ENCODE data around the gene TGFBR1.

TGFBR1 gene

GRCh38 chr9:99144966-99145365 is 40.1 kb downstream of the TGFBR1 start:
- no peak overlapping the region for H3K4me3 ChIP-seq (replicated peaks; ENCODE audit: low read depth, low read length)
- DNase-seq (ENCODE audit: extremely low read depth, low read depth) = no peak
- no peak for TF ChIP-seq CTCF (IDR thresholded peaks at IDR 0.05; ENCODE audit: low read depth, low read length, missing control alignments)

- DNase-seq (ENCODE audit: extremely low read depth, low read depth) = no peak
- H3K4me3 ChIP-seq (replicated peaks; ENCODE audit: low read depth, low read length) = no peak overlapping the region
- no peak for TF ChIP-seq CTCF (IDR thresholded peaks at IDR 0.05; ENCODE audit: low read depth, low read length, missing control alignments)
These were observed 41.7 kb downstream of the TGFBR1 start for GRCh38 chr9:99146574-99146973.

- no peak overlapping the region for H3K4me3 ChIP-seq (replicated peaks; ENCODE audit: low read depth, low read length)
- no peak for TF ChIP-seq CTCF (IDR thresholded peaks at IDR 0.05; ENCODE audit: low read depth, low read length, missing control alignments)
- no peak for DNase-seq (ENCODE audit: extremely low read depth, low read depth)
These were observed 42.3 kb downstream of the TGFBR1 start for GRCh38 chr9:99147177-99147576.

- TF ChIP-seq CTCF (IDR thresholded peaks at IDR 0.05; ENCODE audit: low read depth, low read length, missing control alignments) = no peak
- DNase-seq (ENCODE audit: extremely low read depth, low read depth) = no peak
- no peak overlapping the region for H3K4me3 ChIP-seq (replicated peaks; ENCODE audit: low read depth, low read length)
These were observed 45.7 kb downstream of the TGFBR1 start for GRCh38 chr9:99150451-99151171.

- no peak for DNase-seq (ENCODE audit: extremely low read depth, low read depth)
- H3K4me3 ChIP-seq (replicated peaks; ENCODE audit: low read depth, low read length) = no peak overlapping the region
- no peak for TF ChIP-seq CTCF (IDR thresholded peaks at IDR 0.05; ENCODE audit: low read depth, low read length, missing control alignments)
These were observed 49.4 kb downstream of the TGFBR1 start for GRCh38 chr9:99154356-99154755.

- no peak for DNase-seq (ENCODE audit: extremely low read depth, low read depth)
- TF ChIP-seq CTCF (IDR thresholded peaks at IDR 0.05; ENCODE audit: low read depth, low read length, missing control alignments) = no peak
These were observed 50.8 kb downstream of the TGFBR1 start for GRCh38 chr9:99155736-99156135.

GRCh38 chr9:99158629-99159028 is 53.7 kb downstream of the TGFBR1 start:
- no peak overlapping the region for H3K4me3 ChIP-seq (replicated peaks; ENCODE audit: low read depth, low read length)

More at GRCh38 chr9:99155736-99156135, 50.8 kb downstream of the TGFBR1 start:
- H3K4me3 ChIP-seq (replicated peaks; ENCODE audit: low read depth, low read length) = no peak overlapping the region

More at GRCh38 chr9:99158629-99159028, 53.7 kb downstream of the TGFBR1 start:
- no peak for TF ChIP-seq CTCF (IDR thresholded peaks at IDR 0.05; ENCODE audit: low read depth, low read length, missing control alignments)
- DNase-seq (ENCODE audit: extremely low read depth, low read depth) = no peak

Data from HFF-Myc (cell line).